GM10847 (cell line): ENCODE results near the gene MOB2.

Experiments used
- POLR2A ChIP-seq: IDR thresholded peaks from 2 replicates; pipeline ENCODE4 v1.6.1; 2011; ENCODE audit not compliant: insufficient read length; ENCODE audit errors: extremely low read depth

Gene MOB2

GRCh38 chr11:1486054-1486825, at the start of gene MOB2:
MOB2 (minus strand) TSS chr11:1486779; CDS start chr11:1486556, 223 bp downstream.
- no peak for TF ChIP-seq POLR2A

GRCh38 chr11:1534682-1535081, 48.1 kb upstream of the MOB2 start:
- TF ChIP-seq POLR2A: no peak

- TF ChIP-seq POLR2A: no peak
Measured at GRCh38 chr11:1534171-1534570, 47.6 kb upstream of the MOB2 start.

GRCh38 chr11:1533342-1533725, 46.8 kb upstream of the MOB2 start:
- no peak for TF ChIP-seq POLR2A

- TF ChIP-seq POLR2A: no peak
Measured at GRCh38 chr11:1532606-1533341, 46.2 kb upstream of the MOB2 start.

- TF ChIP-seq POLR2A: no peak
Measured at GRCh38 chr11:1532014-1532586, 45.5 kb upstream of the MOB2 start.

GRCh38 chr11:1531449-1532013, 45.0 kb upstream of the MOB2 start:
- TF ChIP-seq POLR2A: no peak

GRCh38 chr11:1530686-1531448, 44.3 kb upstream of the MOB2 start:
- no peak for TF ChIP-seq POLR2A

GRCh38 chr11:1529774-1530173, 43.2 kb upstream of the MOB2 start:
- no peak for TF ChIP-seq POLR2A

GRCh38 chr11:1529286-1529685, 42.7 kb upstream of the MOB2 start:
- TF ChIP-seq POLR2A: no peak

- TF ChIP-seq POLR2A: no peak
Measured at GRCh38 chr11:1528710-1529109, 42.1 kb upstream of the MOB2 start.

GRCh38 chr11:1526785-1527184, 40.2 kb upstream of the MOB2 start:
- TF ChIP-seq POLR2A: no peak

GRCh38 chr11:1523779-1524178, 37.2 kb upstream of the MOB2 start:
- no peak for TF ChIP-seq POLR2A

- TF ChIP-seq POLR2A: no peak
Measured at GRCh38 chr11:1523077-1523476, 36.5 kb upstream of the MOB2 start.

GRCh38 chr11:1522081-1522424, 35.5 kb upstream of the MOB2 start:
- TF ChIP-seq POLR2A: no peak

GRCh38 chr11:1521382-1522080, 35.0 kb upstream of the MOB2 start:
- TF ChIP-seq POLR2A: no peak
